ENCODE data around the gene KRTAP10-6.
A peak's percentile ranks its signal among the peaks of the same experiment; 100 is the strongest.

The KRTAP10-6 gene

DNA sequence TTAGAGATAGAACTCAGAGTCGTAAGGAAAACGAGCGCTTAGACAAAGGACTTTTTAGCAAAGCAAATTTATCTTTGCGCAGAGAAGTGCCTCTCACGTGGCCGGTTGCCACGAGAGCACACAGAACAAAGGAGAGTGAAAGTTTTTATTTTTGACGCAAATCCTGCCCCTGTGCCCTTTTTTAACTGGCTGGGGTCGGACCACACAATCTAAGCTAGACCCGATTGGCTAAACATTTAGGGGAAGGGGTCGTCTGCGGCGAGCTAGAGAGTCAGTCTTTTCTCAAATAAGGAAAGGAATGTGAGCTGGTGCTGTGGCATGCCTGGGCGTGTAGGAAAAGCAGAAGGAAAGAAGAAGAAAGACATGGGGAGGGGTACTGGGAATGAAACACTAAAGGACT, 43.4 kb downstream of the KRTAP10-6 start:
- Histone ChIP-seq H3K4me3 (ENCODE audit: low read depth, low read length) (no peak overlapping the region), H4K91ac (ENCODE audit: low read depth, low read length) (peak overlapping the region; percentile 50), H4K8ac (ENCODE audit: low read depth, low read length) (peak overlapping the region; percentile 17), H3K79me1 (ENCODE audit: low read length) (peaks cover 11% of the 10 kb centered on the region), H2BK120ac (ENCODE audit: insufficient read depth, low read length, poor library complexity) (no peak overlapping the region), H3K14ac (ENCODE audit: low read length) (no peak overlapping the region), H2AFZ (ENCODE audit: insufficient read depth, low read length, poor library complexity) (no peak overlapping the region), H3K23ac (ENCODE audit: low read length) (no peak overlapping the region), H3K4me1 (ENCODE audit: control insufficient read depth in 1 of 2, insufficient read depth in 2 of 2, low read length in 2 of 2) (peaks cover 0 to 10% of the 10 kb centered on the region in 2 experiments), H3K36me3 (ENCODE audit: control insufficient read depth in 1 of 2, insufficient read depth in 2 of 2, low read length in 2 of 2) (peaks cover 0 to 2% of the 10 kb centered on the region in 2 experiments), H3K79me2 (ENCODE audit: control insufficient read depth, insufficient read depth, low read length, poor library complexity) (no peaks in the 10 kb centered on the region), H2BK12ac (ENCODE audit: low read length) (no peak overlapping the region), H3K4ac (ENCODE audit: low read depth, low read length) (no peak overlapping the region), H3K27ac (ENCODE audit: low read depth, low read length) (no peak overlapping the region), H3K9me3 (ENCODE audit: insufficient read depth, low read depth, low read length) (peaks cover 10% of the 10 kb centered on the region), H3K18ac (ENCODE audit: low read length) (no peak overlapping the region), H2BK5ac (ENCODE audit: low read depth, low read length, poor library complexity) (no peak overlapping the region), H3K27me3 (ENCODE audit: insufficient read depth, low read length) (no peaks in the 10 kb centered on the region), H3K9ac (ENCODE audit: low read length) (no peak overlapping the region), H3K4me2 (ENCODE audit: low read length) (no peak overlapping the region), H4K12ac (ENCODE audit: low read depth, low read length) (no peak overlapping the region), H2AK5ac (ENCODE audit: low read length) (no peak overlapping the region)
- no CpG with 5 or more reads among the region's 14 CpGs for WGBS (ENCODE audit: extremely low coverage, insufficient coverage, insufficient read length)
- DNase-seq = no peak

GRCh38 chr21:44548381-44548780, 43.9 kb downstream of the KRTAP10-6 start:
- H2AFZ ChIP-seq (ENCODE audit: insufficient read depth, low read length, poor library complexity) = no peak overlapping the region
- no peak overlapping the region for H3K9ac ChIP-seq (ENCODE audit: low read length)
- H2AK5ac ChIP-seq (ENCODE audit: low read length) = no peak overlapping the region
- no peaks in the 10 kb centered on the region for H3K79me2 ChIP-seq (ENCODE audit: control insufficient read depth, insufficient read depth, low read length, poor library complexity)
- no peak overlapping the region for H3K27ac ChIP-seq (ENCODE audit: low read depth, low read length)
- no peak overlapping the region for H3K4ac ChIP-seq (ENCODE audit: low read depth, low read length)
- H3K14ac ChIP-seq (ENCODE audit: low read length) = peak overlapping the region; percentile 55
- H3K4me1 ChIP-seq (ENCODE audit: control insufficient read depth in 1 of 2, insufficient read depth in 2 of 2, low read length in 2 of 2) = peaks cover 0 to 10% of the 10 kb centered on the region in 2 experiments
- peaks cover 11% of the 10 kb centered on the region for H3K79me1 ChIP-seq (ENCODE audit: low read length)
- H3K23ac ChIP-seq (ENCODE audit: low read length) = no peak overlapping the region
- no peak overlapping the region for H3K4me2 ChIP-seq (ENCODE audit: low read length)
- H2BK5ac ChIP-seq (ENCODE audit: low read depth, low read length, poor library complexity) = no peak overlapping the region
- no peak overlapping the region for H3K18ac ChIP-seq (ENCODE audit: low read length)
- H3K36me3 ChIP-seq (ENCODE audit: control insufficient read depth in 1 of 2, insufficient read depth in 2 of 2, low read length in 2 of 2) = peaks cover 0 to 2% of the 10 kb centered on the region in 2 experiments
- no peak overlapping the region for H4K12ac ChIP-seq (ENCODE audit: low read depth, low read length)
- H2BK12ac ChIP-seq (ENCODE audit: low read length) = peak overlapping the region; percentile 74
- H3K9me3 ChIP-seq (ENCODE audit: insufficient read depth, low read depth, low read length) = peaks cover 10% of the 10 kb centered on the region
- no CpG with 5 or more reads among the region's 13 CpGs for WGBS (ENCODE audit: extremely low coverage, insufficient coverage, insufficient read length)
- peak overlapping the region; percentile 52 for H2BK120ac ChIP-seq (ENCODE audit: insufficient read depth, low read length, poor library complexity)
- peak overlapping the region; percentile 50 for H4K91ac ChIP-seq (ENCODE audit: low read depth, low read length)
- H4K8ac ChIP-seq (ENCODE audit: low read depth, low read length) = peak overlapping the region; percentile 20
- no peak overlapping the region for H3K4me3 ChIP-seq (ENCODE audit: low read depth, low read length)
- H3K27me3 ChIP-seq (ENCODE audit: insufficient read depth, low read length) = no peaks in the 10 kb centered on the region
- DNase-seq = no peak

GRCh38 chr21:44547656-44548331, 44.5 kb downstream of the KRTAP10-6 start:
- no peak overlapping the region for H2BK120ac ChIP-seq (ENCODE audit: insufficient read depth, low read length, poor library complexity)
- peak overlapping the region; percentile 80 for H2AK5ac ChIP-seq (ENCODE audit: low read length)
- no peak overlapping the region for H3K14ac ChIP-seq (ENCODE audit: low read length)
- no peak overlapping the region for H3K23ac ChIP-seq (ENCODE audit: low read length)
- no peaks in the 10 kb centered on the region for H3K27me3 ChIP-seq (ENCODE audit: insufficient read depth, low read length)
- no peak overlapping the region for H3K4ac ChIP-seq (ENCODE audit: low read depth, low read length)
- H3K9ac ChIP-seq (ENCODE audit: low read length) = no peak overlapping the region
- peaks cover 0 to 10% of the 10 kb centered on the region in 2 experiments for H3K4me1 ChIP-seq (ENCODE audit: control insufficient read depth in 1 of 2, insufficient read depth in 2 of 2, low read length in 2 of 2)
- H3K18ac ChIP-seq (ENCODE audit: low read length) = no peak overlapping the region
- H2BK5ac ChIP-seq (ENCODE audit: low read depth, low read length, poor library complexity) = no peak overlapping the region
- no peak overlapping the region for H2AFZ ChIP-seq (ENCODE audit: insufficient read depth, low read length, poor library complexity)
- no peak overlapping the region for H3K27ac ChIP-seq (ENCODE audit: low read depth, low read length)
- peak overlapping the region; percentile 30 for H4K8ac ChIP-seq (ENCODE audit: low read depth, low read length)
- no peak overlapping the region for H3K4me3 ChIP-seq (ENCODE audit: low read depth, low read length)
- no peak overlapping the region for H3K4me2 ChIP-seq (ENCODE audit: low read length)
- H4K91ac ChIP-seq (ENCODE audit: low read depth, low read length) = peak overlapping the region; percentile 28
- peaks cover 10% of the 10 kb centered on the region for H3K9me3 ChIP-seq (ENCODE audit: insufficient read depth, low read depth, low read length)
- H3K79me1 ChIP-seq (ENCODE audit: low read length) = peaks cover 11% of the 10 kb centered on the region
- H3K36me3 ChIP-seq (ENCODE audit: control insufficient read depth in 1 of 2, insufficient read depth in 2 of 2, low read length in 2 of 2) = peaks cover 0 to 2% of the 10 kb centered on the region in 2 experiments
- DNase-seq = no peak
- no peak overlapping the region for H4K12ac ChIP-seq (ENCODE audit: low read depth, low read length)
- WGBS (ENCODE audit: extremely low coverage, insufficient coverage, insufficient read length) = no CpG with 5 or more reads among the region's 5 CpGs
- H2BK12ac ChIP-seq (ENCODE audit: low read length) = peak overlapping the region; percentile 53
- no peaks in the 10 kb centered on the region for H3K79me2 ChIP-seq (ENCODE audit: control insufficient read depth, insufficient read depth, low read length, poor library complexity)

GRCh38 chr21:44544566-44544965, 47.7 kb downstream of the KRTAP10-6 start:
- H3K27me3 ChIP-seq (ENCODE audit: insufficient read depth, low read length) = no peaks in the 10 kb centered on the region

More at GRCh38 chr21:44544566-44544965, 47.7 kb downstream of the KRTAP10-6 start:
- no peak overlapping the region for H3K4me3 ChIP-seq (ENCODE audit: low read depth, low read length)
- H4K8ac ChIP-seq (ENCODE audit: low read depth, low read length) = no peak overlapping the region
- H3K4me2 ChIP-seq (ENCODE audit: low read length) = no peak overlapping the region
- no peak overlapping the region for H3K23ac ChIP-seq (ENCODE audit: low read length)
- no peak overlapping the region for H4K12ac ChIP-seq (ENCODE audit: low read depth, low read length)
- peaks cover 8% of the 10 kb centered on the region for H3K9me3 ChIP-seq (ENCODE audit: insufficient read depth, low read depth, low read length)
- H2AFZ ChIP-seq (ENCODE audit: insufficient read depth, low read length, poor library complexity) = no peak overlapping the region
- H2AK5ac ChIP-seq (ENCODE audit: low read length) = no peak overlapping the region
- no CpG with 5 or more reads among the region's 3 CpGs for WGBS (ENCODE audit: extremely low coverage, insufficient coverage, insufficient read length)
- H2BK5ac ChIP-seq (ENCODE audit: low read depth, low read length, poor library complexity) = no peak overlapping the region
- no peak overlapping the region for H2BK120ac ChIP-seq (ENCODE audit: insufficient read depth, low read length, poor library complexity)
- no peak overlapping the region for H3K14ac ChIP-seq (ENCODE audit: low read length)
- H3K9ac ChIP-seq (ENCODE audit: low read length) = no peak overlapping the region
- no peak for DNase-seq
- H3K27ac ChIP-seq (ENCODE audit: low read depth, low read length) = no peak overlapping the region
- peaks cover 6% of the 10 kb centered on the region for H3K79me1 ChIP-seq (ENCODE audit: low read length)
- no peak overlapping the region for H3K18ac ChIP-seq (ENCODE audit: low read length)
- H3K4me1 ChIP-seq (ENCODE audit: control insufficient read depth in 1 of 2, insufficient read depth in 2 of 2, low read length in 2 of 2) = peaks cover 0 to 5% of the 10 kb centered on the region in 2 experiments
- H3K79me2 ChIP-seq (ENCODE audit: control insufficient read depth, insufficient read depth, low read length, poor library complexity) = no peaks in the 10 kb centered on the region
- H4K91ac ChIP-seq (ENCODE audit: low read depth, low read length) = no peak overlapping the region
- peaks cover 0 to 2% of the 10 kb centered on the region in 2 experiments for H3K36me3 ChIP-seq (ENCODE audit: control insufficient read depth in 1 of 2, insufficient read depth in 2 of 2, low read length in 2 of 2)
- H3K4ac ChIP-seq (ENCODE audit: low read depth, low read length) = no peak overlapping the region
- no peak overlapping the region for H2BK12ac ChIP-seq (ENCODE audit: low read length)
